IMR-90 (cell line): ENCODE data around the gene LPGAT1. TPM values are rescaled to one million over a fixed set of nuclear protein-coding genes. Genes with fewer than 3 reads are reported as not detected.

Source experiments
- ATAC-seq: fragments of 200-7000 bp; cut with Tn5 transposase; 2 replicates; pipeline ENCODE4 v1.9.1; 2020; ENCODE audit warnings: low read depth, mild to moderate bottlenecking, moderate library complexity
- BruUV-seq: library from RNA; stranded (reverse); fragments of 400-500 nt; replicated peaks from 2 replicates; lab custom pipeline; 2021; lab: Mats Ljungman, UMichigan
- CTCF ChIA-PET: fragments of 300-600 bp; formaldehyde crosslinking; extraction: SDS; loops from one replicate; lab custom pipeline; 2021; ENCODE audit warnings: antibody characterized with exemption; lab: Yijun Ruan, JAX
- POLR2A ChIA-PET: fragments of 300-600 bp; sonication (Branson Sonifier 250); formaldehyde crosslinking; loops from one replicate; lab custom pipeline; 2022; ENCODE audit warnings: antibody characterized with exemption; ENCODE audit not compliant: unreplicated experiment; lab: Charles Lee
- DNase-seq: peaks from one replicate; pipeline ENCODE4 v3.0.0; 2013
- H2AFZ ChIP-seq: replicated peaks from 2 replicates; pipeline ENCODE3; 2013; ENCODE audit warnings: low read length, mild to moderate bottlenecking; ENCODE audit not compliant: poor library complexity
- H2AK5ac ChIP-seq: 2 replicates; pipeline ENCODE4 v1.6.1; 2013; ENCODE audit warnings: low read depth, low read length, inconsistent platforms
- H2AK9ac ChIP-seq: replicated peaks from 2 replicates; pipeline ENCODE3; 2013; ENCODE audit warnings: mild to moderate bottlenecking, low read depth, low read length, moderate library complexity; ENCODE audit not compliant: poor library complexity
- H2BK120ac ChIP-seq: 2 replicates; pipeline ENCODE4 v1.6.1; 2013; ENCODE audit warnings: low read depth, low read length, inconsistent platforms
- H2BK15ac ChIP-seq: 3 replicates; pipeline ENCODE4 v1.6.1; 2013; ENCODE audit warnings: low read depth, low read length, inconsistent platforms
- H2BK20ac ChIP-seq: 2 replicates; pipeline ENCODE4 v1.6.1; 2013; ENCODE audit warnings: low read depth, mild to moderate bottlenecking, inconsistent platforms, low read length, moderate library complexity
- H2BK5ac ChIP-seq: 2 replicates; pipeline ENCODE4 v1.6.1; 2013; ENCODE audit warnings: mild to moderate bottlenecking, low read depth, low read length, inconsistent platforms; ENCODE audit not compliant: poor library complexity, severe bottlenecking
- H3K14ac ChIP-seq: replicated peaks from 2 replicates; pipeline ENCODE4 v1.6.1; 2013; ENCODE audit warnings: low read depth, low read length, inconsistent platforms
- H3K18ac ChIP-seq: 2 replicates; pipeline ENCODE4 v1.6.1; 2013; ENCODE audit warnings: low read depth, low read length, control low read depth
- H3K23ac ChIP-seq: 2 replicates; pipeline ENCODE4 v1.6.1; 2013; ENCODE audit warnings: low read depth, low read length, inconsistent platforms
- H3K27ac ChIP-seq: 2 replicates; pipeline ENCODE4 v1.5.1; 2013; ENCODE audit warnings: mild to moderate bottlenecking, control low read depth, low read length; ENCODE audit not compliant: insufficient read depth
- H3K27me3 ChIP-seq: 2 replicates; pipeline ENCODE4 v1.6.1; 2013; ENCODE audit warnings: low read length; ENCODE audit not compliant: control insufficient read depth, insufficient read depth
- H3K36me3 ChIP-seq: 2 replicates; pipeline ENCODE4 v1.6.1; 2013; ENCODE audit warnings: low read length, mixed read lengths; ENCODE audit not compliant: control insufficient read depth, insufficient read depth
- H3K4ac ChIP-seq: 2 replicates; pipeline ENCODE4 v1.6.1; 2013; ENCODE audit warnings: low read depth, low read length, inconsistent platforms
- H3K4me1 ChIP-seq: 2 replicates; pipeline ENCODE4 v1.6.1; 2013; ENCODE audit warnings: low read length, mixed read lengths; ENCODE audit not compliant: control insufficient read depth, insufficient read depth
- H3K4me2 ChIP-seq: 2 replicates; pipeline ENCODE4 v1.6.1; 2013; ENCODE audit warnings: low read depth, mild to moderate bottlenecking, control low read depth, low read length, moderate library complexity
- H3K4me3 ChIP-seq: 2 replicates; pipeline ENCODE4 v1.5.1; 2013; ENCODE audit warnings: low read depth, mild to moderate bottlenecking, control low read depth, low read length, moderate library complexity; ENCODE audit not compliant: insufficient read depth
- H3K56ac ChIP-seq: 2 replicates; pipeline ENCODE4 v1.6.1; 2013; ENCODE audit warnings: low read length, inconsistent platforms; ENCODE audit not compliant: insufficient read depth; ENCODE audit errors: extremely low read depth
- H3K79me1 ChIP-seq, 2 experiments: 2 replicates each; pipeline ENCODE4 v1.6.1; 2013; ENCODE audit warnings: low read length in 2 of 2, inconsistent platforms in 1 of 2, low read depth in 1 of 2
- H3K9ac ChIP-seq: 2 replicates; pipeline ENCODE4 v1.6.1; 2013; ENCODE audit warnings: low read depth, low read length, control low read depth
- H3K9me1 ChIP-seq: 2 replicates; pipeline ENCODE4 v1.6.1; 2013; ENCODE audit warnings: low read length, inconsistent platforms; ENCODE audit not compliant: insufficient read depth
- H3K9me3 ChIP-seq: 2 replicates; pipeline ENCODE4 v1.6.1; 2013; ENCODE audit warnings: low read length; ENCODE audit not compliant: control insufficient read depth, insufficient read depth
- H4K20me1 ChIP-seq: 2 replicates; pipeline ENCODE4 v1.6.1; 2013; ENCODE audit warnings: low read length, inconsistent platforms; ENCODE audit not compliant: insufficient read depth
- H4K5ac ChIP-seq: 2 replicates; pipeline ENCODE4 v1.6.1; 2013; ENCODE audit warnings: mild to moderate bottlenecking, low read depth, low read length, control low read depth
- H4K8ac ChIP-seq, 2 experiments: 2 replicates each; pipeline ENCODE4 v1.6.1; 2013; ENCODE audit warnings: low read depth in 2 of 2, low read length in 2 of 2, control low read depth in 1 of 2, inconsistent platforms in 1 of 2
- H4K91ac ChIP-seq: 2 replicates; pipeline ENCODE4 v1.6.1; 2013; ENCODE audit warnings: low read depth, low read length, inconsistent platforms; ENCODE audit not compliant: insufficient read depth
- CEBPB ChIP-seq: IDR thresholded peaks from 2 replicates; pipeline ENCODE4 v1.6.1; 2012; ENCODE audit warnings: low read depth, low read length, improper control_type of control experiment
- CTCF ChIP-seq: conservative IDR thresholded peaks from 2 replicates; pipeline ENCODE4 v1.5.1; 2012; ENCODE audit warnings: mild to moderate bottlenecking, low read depth, low read length, improper control_type of control experiment
- FOS ChIP-seq: fragments of 150-350 bp; IDR thresholded peaks from 2 replicates; pipeline ENCODE4 v1.6.1; 2016; ENCODE audit warnings: low read depth, low read length
- MAZ ChIP-seq: IDR thresholded peaks from 2 replicates; pipeline ENCODE4 v1.6.1; 2012; ENCODE audit warnings: low read depth, mild to moderate bottlenecking, low read length, improper control_type of control experiment, moderate library complexity, borderline replicate concordance
- RAD21 ChIP-seq: IDR thresholded peaks from 2 replicates; pipeline ENCODE4 v1.6.1; 2012; ENCODE audit warnings: low read length, improper control_type of control experiment
- WGBS, 2 experiments: methylation state at CpG; one replicate each; pipeline versions ENCODE4 v1.1.5 to v1.1.7; 2013; ENCODE audit warnings: missing lambda C conversion rate in 2 of 2; ENCODE audit not compliant: insufficient read length in 1 of 2; ENCODE audit errors: extremely low coverage in 2 of 2; 5-methylcytosine and 5-hydroxymethylcytosine counted together
- dilution Hi-C: fragments of 300-500 bp; cut with HindIII; formaldehyde crosslinking; loops from one replicate; pipeline ENCODE4 v1.14.3; 2018; ENCODE audit warnings: low sequenced_read_pairs; ENCODE audit not compliant: unreplicated experiment
- in situ Hi-C: fragments of 300-500 bp; cut with MboI; formaldehyde crosslinking; loops from 3 replicates; pipeline ENCODE4 v1.14.3; 2019; ENCODE audit warnings: low sequenced_read_pairs, inconsistent platforms, mixed read lengths
- intact Hi-C: fragments of 100-400 bp; cut with micrococcal nuclease; formaldehyde crosslinking; loops from 2 replicates; pipeline ENCODE4 v1.10.0; 2022
- polyA plus RNA-seq, 3 experiments: library from polyadenylated mRNA; depleted of rRNA; stranded (reverse); fragments of >200 nt; gene quantifications; 2 replicates each; pipeline ENCODE4 v1.2.3, GENCODE V29; 2012; ENCODE audit warnings: low replicate concordance in 1 of 3
- total RNA-seq: library from RNA; depleted of rRNA; stranded (reverse); fragments of >200 nt; gene quantifications from 2 replicates; pipeline ENCODE4 v1.2.3, GENCODE V29; 2012

Gene LPGAT1
- total and polyA plus RNA-seq, 2 of the 4 experiments (the other 2 are of a cell fraction) = 6.7 to 13.6 TPM

GRCh38 chr1:211828584-211829342 is 1.8 kb downstream of the LPGAT1 start:
- no peak overlapping the region for H2AK5ac ChIP-seq
- H2AFZ ChIP-seq = no peak overlapping the region
- peak; percentile 18 for DNase-seq
- in situ Hi-C loops (no loop called here), dilution Hi-C loops (no loop called here), intact Hi-C loops (no loop called here)
- H2BK20ac ChIP-seq = no peak overlapping the region
- no peak overlapping the region for H3K14ac ChIP-seq
- no peak overlapping the region for H3K23ac ChIP-seq
- no peak for ATAC-seq
- no peak overlapping the region for H2BK120ac ChIP-seq
- ChIA-PET CTCF (interaction anchor here (0.7 to 1.6 kb wide), 7 partner anchors 13 to 206 kb away, joined by 3 to 5 read pairs (median 3); partner anchors contain the start of genes DTL and INTS7), POLR2A (interaction anchor here (0.6 kb wide), 1 partner anchor 24 kb away, joined by 3 read pairs; no protein-coding TSS in a partner anchor)
- H4K91ac ChIP-seq = no peak overlapping the region
- H2AK9ac ChIP-seq = no peak overlapping the region
- peaks cover 12 to 31% of the 10 kb centered on the region in 2 experiments for H3K79me1 ChIP-seq
- H3K9me1 ChIP-seq = no peaks in the 10 kb centered on the region
- H3K4me2 ChIP-seq = peak overlapping the region; percentile 100
- no peak overlapping the region for H3K27ac ChIP-seq
- H3K4ac ChIP-seq = no peak overlapping the region
- peaks cover 12% of the 10 kb centered on the region for H3K4me1 ChIP-seq
- H3K36me3 ChIP-seq = peaks cover 4% of the 10 kb centered on the region; the same call in 1 of the 2 replicates
- no CpG with 5 or more reads among the region's 9 CpGs for WGBS, 2 experiments
- no peaks in the 10 kb centered on the region for H3K27me3 ChIP-seq
- H3K56ac ChIP-seq = no peak overlapping the region
- BruUV-seq = no TSS peak
- H3K18ac ChIP-seq = no peak overlapping the region
- no peaks in the 10 kb centered on the region for H3K9me3 ChIP-seq
- no peak overlapping the region for H4K8ac ChIP-seq
- TF ChIP-seq FOS = no peak
- TF ChIP-seq MAZ = no peak
- no peak for TF ChIP-seq CTCF
- TF ChIP-seq CEBPB = no peak
- TF ChIP-seq RAD21 = no peak
- H4K5ac ChIP-seq = no peak overlapping the region
- H2BK5ac ChIP-seq = no peak overlapping the region
- no peak overlapping the region for H2BK15ac ChIP-seq
- peak overlapping the region; percentile 76; the same call in 1 of the 2 replicates for H3K9ac ChIP-seq
- H4K20me1 ChIP-seq = peaks cover 7% of the 10 kb centered on the region; the same call in 1 of the 2 replicates
- H3K4me3 ChIP-seq = no peak overlapping the region; the same call in 1 of the 2 replicates
